NCI-H2227 (cell line): ENCODE data around the gene JAK3.
"Not testable (repeated sequence)": the region's sequence is repeated elsewhere in the genome, so short reads cannot be mapped to it uniquely, and the experiment has no call there.

Source experiments
- DNase-seq: peaks from one replicate; lab custom pipeline; 2025; ENCODE audit not compliant: unreplicated experiment; lab: John Stamatoyannopoulos, UW

JAK3 gene

DNA sequence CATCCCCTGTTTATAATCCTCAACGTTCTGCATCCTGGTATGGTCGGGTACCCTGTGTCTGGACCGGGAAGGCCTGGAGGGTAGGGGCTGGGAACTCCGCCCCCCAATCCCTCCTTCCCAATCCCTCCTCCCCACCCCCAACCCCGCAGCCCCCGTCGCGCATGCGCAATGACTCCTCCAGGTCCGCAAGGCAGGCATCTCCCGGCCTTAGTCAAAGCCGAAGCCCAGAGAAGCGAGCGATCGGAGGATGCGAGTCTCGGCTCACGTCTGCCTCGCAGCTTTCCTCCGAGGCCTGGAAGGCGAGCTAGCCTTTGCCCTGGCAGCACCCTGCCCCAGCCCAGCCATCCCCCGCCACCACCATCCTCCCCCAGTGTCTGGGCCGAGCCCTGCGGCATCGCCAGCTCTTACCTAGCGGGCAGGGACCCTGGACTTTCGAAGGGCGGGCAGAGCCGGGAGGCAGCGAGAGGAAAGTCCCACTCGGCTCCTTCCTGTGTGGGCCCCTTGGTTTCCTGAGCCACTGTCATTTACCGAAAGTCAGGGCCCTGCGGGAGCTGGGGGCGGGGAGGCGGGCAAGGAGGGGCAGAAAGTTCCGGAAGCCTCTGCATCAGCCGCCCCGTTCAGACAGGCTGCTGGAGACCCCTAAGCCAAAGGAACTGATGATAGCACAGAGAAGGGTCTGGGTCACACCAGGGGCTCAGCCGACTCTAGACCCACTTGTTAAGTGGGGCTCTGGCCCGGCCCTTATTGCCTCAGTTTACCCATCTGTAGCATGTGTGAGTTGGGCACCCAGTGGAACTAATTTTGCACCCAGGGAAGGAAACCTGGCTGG lies at the start of gene JAK3:
Gene JAK3 (minus strand): TSS at position 445 of the 829 bp plus-strand sequence. CDS start 3,565 bp downstream, outside the sequence.
- peak; percentile 85 for DNase-seq

DNA sequence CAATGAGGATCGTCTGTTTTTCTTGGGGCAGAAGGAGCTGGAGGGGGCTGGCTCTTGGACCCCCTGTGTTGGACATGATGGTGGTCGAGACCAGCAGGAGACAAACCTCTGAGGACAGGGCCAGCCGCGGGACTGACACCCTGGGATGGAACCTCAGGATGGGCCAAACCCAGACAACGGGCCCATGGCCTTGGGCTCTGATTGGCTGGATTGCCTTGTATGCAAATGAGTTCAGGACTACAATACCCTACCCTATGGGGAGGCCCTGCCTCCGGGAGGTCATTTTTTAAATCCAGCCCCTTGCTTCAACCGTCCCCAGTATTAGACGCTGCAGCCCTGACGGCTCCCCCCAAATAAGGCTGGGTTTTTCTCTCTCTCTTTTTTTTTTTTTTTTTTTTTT lies 46.0 kb upstream of the JAK3 start:
- no peak for DNase-seq

DNA sequence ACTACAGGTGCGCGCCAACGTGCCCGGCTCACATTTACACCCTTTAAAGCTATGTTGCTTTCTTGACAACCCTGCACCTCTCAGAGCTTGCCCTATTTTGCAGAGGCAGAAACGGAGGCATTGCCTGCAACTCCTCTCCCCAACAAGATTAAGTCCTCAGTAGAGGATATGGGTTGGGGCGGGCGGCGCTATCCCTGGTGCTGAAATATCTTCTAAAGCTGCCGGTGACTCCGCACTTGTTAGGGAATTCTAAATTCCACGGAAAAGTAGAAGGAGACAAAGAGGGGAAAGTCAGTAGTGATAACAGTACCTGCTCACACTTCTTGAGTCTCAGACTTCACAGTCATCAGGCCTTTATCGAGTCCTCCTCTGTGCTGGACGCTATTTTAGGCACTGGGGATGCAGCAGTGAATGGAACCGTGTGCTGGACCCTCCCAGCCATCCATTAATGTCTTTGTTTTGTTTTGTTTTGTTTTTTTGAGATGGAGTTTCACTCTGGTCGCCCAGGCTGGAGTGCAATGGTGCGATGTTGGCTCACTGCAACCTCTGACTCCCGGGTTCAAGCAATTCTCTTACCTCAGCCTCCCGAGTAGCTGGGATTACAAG lies 41.9 kb upstream of the JAK3 start:
- DNase-seq = no peak

DNA sequence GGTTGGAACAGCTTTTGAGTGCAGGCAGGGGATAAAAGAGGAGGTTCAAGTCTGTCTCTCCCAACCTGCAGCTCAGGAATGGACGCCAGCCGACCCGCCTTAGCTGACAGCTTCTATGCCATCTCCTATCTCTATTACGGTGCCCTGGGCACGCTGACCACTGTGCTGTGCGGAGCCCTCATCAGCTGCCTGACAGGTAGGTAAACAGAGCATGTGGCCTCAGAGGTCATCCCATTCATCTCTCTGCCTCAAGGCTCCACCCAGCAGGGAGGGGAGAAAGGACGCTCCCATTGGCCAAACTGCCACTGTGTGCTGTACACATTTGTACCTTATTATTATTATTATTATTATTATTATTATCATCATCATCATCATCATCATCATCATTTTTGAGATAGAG lies 40.5 kb upstream of the JAK3 start:
- DNase-seq = no peak

DNA sequence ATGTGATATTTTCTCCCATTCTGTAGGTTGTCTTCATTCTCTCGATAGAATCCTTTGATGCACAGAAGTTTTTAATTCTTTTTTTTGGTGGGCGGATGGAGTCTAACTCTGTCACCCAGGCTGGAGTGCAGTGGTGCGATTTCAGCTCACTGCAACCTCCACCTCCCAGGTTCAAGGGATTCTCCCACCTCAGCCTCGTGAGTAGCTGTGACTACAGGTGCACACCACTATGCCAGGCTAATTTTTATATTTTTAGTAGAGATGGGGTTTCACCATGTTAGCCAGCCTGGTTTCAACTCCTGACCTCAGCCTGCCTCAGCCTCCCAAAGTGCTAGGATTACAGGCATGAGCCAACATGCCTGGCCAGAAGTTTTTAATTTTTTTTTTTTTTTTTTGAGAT lies 39.4 kb upstream of the JAK3 start:
- DNase-seq = not testable (repeated sequence)

DNA sequence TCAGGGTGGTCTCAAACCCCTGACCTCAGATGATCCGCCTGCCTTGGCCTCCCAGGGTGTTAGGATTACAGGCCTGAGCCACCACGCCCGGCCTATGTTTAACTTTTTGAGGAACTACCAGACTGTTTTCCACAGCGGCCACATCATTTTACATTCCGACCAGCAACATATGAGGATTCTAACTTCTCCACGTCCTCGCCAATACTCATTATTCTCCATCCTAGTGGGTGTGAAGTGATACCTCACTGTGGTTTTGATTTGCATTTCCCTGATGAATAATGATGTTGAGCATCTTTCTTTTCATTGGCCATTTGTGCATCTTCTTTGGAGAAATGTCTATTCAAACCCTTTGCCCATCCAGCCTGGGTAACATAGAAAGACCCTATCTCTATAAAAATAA lies 38.7 kb upstream of the JAK3 start:
- no peak for DNase-seq

DNA sequence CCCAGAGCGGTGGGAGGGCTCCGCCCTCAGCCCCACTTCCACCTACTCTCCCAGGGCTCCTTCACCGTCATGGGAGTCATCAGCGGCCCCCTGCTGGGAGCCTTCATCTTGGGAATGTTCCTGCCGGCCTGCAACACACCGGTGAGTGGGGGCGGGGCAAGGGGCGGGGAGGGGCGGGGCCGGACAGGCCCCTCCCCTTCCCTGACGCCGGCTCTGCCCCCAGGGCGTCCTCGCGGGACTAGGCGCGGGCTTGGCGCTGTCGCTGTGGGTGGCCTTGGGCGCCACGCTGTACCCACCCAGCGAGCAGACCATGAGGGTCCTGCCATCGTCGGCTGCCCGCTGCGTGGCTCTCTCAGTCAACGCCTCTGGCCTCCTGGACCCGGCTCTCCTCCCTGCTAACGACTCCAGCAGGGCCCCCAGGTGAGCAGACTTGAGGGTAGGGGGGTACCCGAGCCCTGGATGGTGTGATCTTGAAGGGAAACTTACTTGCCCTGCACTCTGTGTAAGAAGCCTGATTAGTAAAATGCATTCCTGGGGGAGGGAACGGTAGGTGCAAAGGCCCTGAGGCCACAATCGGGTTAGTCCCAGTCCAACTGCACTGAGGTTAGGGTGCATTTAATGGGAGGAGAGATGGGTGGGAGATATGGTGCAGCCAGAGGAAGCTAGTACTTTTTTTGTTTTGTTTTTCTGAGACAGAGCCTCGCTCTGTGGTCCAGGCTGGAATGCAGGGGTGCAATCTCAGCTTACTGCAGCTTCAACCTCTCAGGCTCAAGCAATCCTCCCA lies 36.0 kb upstream of the JAK3 start:
- DNase-seq = no peak

DNA sequence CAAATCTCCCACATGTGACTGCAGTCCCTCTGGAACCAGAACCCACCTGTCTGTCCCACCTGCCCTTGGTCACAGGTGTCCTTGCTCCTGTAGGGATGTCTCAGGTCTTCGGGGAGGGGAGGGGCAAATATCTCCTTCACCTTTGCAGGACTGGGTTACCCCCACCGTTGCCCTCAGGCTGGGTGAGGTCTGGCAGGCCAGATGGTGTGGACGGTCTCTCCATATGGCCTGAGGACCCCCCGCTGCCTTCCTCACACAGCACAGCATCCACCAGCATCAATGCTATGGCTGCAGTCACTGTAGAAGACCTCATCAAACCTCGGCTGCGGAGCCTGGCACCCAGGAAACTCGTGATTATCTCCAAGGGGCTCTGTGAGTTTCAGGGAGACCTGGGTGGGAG lies 33.9 kb upstream of the JAK3 start:
- DNase-seq = no peak

DNA sequence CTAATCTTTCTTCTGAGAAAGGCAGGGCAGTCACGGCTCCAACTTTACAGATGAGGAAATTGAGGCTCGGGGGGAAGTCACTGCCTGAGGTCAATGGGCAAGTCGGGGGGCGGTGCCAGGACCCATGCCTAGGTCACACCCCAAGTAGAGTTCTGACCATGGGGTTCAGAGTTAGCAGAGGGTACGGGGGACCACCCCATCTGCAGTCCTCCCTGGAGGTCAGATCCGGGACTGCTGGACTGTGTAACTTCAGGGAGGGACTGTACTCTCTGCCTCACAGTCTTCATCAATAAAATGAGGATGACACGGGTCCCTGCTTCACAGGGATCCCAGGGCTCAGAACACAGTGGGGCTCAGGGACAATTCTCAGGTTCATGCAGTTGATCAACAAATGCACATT lies 31.7 kb upstream of the JAK3 start:
- no peak for DNase-seq

DNA sequence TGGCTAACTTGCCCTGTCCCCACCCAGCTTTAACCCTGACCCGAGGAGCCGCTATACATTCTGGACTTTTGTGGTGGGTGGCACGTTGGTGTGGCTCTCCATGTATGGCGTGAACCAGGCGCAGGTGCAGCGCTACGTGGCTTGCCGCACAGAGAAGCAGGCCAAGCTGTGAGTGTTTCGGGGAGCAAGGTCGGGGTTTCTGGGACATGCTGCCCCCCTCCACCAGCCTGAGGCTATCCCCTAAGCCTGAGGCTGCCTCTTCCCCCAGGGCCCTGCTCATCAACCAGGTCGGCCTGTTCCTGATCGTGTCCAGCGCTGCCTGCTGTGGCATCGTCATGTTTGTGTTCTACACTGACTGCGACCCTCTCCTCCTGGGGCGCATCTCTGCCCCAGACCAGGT lies 29.9 kb upstream of the JAK3 start:
- no peak for DNase-seq

DNA sequence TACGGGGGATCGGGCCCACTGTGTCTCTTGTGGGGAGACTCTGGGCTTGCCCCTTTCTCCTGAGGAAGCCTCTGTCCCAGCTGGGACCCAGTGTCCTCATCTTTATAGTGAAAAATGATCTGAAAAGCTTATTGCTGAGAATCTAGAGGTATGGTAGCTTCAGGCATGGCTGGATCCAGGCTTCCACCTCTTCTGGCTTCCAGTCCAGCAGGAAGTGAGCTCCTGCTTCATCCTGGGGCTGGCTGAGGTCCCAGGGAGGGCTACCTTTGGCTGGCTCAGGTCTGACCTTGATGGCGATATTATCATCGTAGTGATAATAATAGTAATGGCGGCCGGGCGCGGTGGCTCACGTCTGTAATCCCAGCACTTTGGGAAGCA lies 27.0 kb upstream of the JAK3 start:
- no peak for DNase-seq

DNA sequence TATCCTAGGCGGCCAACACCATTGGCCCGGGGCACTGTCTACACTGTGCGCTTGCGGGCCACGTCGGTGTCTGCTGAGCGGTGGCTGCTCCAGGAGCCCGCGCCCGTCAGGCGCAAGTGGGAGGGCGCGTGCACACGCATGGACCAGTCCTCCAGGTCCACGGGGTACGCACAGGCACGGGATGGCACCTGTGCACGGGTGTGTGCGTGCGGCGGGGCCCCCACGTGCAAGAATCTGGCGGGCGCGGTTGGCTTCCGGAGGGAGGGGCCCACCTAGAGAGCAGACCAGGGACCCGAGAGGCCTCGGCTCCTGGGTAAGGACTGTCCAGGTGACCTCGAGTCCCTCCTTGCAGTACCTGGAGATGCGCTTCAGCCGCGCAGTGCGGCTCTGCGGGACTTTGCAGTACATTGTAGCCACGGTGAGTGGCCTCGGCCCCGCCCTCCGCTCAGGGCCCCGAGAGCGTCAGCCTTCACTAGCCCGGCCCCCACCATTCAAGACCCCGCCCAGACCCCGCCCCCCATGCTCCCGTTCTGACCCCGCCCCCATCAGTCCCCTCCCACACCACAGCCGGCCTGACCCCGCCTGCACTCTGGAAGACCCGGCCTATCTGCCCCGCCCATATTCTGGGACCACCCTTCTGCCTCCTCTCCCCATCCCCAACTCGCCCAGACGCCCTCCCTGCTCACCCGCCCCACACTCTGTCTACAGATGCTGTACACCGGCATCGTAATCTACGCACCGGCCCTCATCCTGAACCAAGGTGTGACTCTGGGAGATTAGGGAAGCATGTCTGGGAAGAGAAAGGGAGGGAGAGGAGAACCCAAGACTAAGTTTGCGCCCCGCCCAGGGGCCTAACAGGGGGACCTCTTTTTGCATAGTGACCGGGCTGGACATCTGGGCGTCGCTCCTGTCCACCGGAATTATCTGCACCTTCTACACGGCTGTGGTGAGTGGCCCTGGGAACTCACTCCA lies 26.3 kb upstream of the JAK3 start:
- peak; percentile 71 for DNase-seq

DNA sequence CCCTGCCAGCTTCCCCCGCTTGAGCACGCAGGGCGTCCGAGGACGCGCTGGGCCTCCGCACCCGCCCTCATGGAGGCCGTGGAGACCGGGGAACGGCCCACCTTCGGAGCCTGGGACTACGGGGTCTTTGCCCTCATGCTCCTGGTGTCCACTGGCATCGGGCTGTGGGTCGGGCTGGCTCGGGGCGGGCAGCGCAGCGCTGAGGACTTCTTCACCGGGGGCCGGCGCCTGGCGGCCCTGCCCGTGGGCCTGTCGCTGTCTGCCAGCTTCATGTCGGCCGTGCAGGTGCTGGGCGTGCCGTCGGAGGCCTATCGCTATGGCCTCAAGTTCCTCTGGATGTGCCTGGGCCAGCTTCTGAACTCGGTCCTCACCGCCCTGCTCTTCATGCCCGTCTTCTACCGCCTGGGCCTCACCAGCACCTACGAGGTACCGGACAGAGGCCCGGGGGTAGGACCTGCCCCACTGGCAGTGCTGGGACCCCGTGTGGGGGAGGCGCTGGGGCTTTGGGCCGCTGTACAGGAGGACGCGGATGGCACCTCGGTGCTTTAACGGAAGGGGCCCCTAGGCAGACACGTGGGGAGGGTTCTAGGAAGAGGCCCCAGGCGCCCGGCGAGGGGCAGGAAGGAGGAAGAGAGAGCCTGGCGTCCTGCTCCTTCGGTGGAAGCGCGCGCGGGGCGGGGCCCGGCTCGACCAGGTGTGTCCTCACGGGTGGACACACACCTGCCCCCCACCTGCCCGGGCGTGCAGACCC lies 24.6 kb upstream of the JAK3 start:
- no peak for DNase-seq

DNA sequence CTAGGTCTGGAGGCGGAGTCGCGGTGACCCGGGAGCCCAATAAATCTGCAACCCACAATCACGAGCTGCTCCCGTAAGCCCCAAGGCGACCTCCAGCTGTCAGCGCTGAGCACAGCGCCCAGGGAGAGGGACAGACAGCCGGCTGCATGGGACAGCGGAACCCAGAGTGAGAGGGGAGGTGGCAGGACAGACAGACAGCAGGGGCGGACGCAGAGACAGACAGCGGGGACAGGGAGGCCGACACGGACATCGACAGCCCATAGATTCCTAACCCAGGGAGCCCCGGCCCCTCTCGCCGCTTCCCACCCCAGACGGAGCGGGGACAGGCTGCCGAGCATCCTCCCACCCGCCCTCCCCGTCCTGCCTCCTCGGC lies 24.1 kb upstream of the JAK3 start, which contains the start of gene SLC5A5:
Gene SLC5A5 (plus strand): TSS at position 68 of the 373 bp plus-strand sequence. CDS start 375 bp downstream, outside the sequence.
- no peak for DNase-seq

DNA sequence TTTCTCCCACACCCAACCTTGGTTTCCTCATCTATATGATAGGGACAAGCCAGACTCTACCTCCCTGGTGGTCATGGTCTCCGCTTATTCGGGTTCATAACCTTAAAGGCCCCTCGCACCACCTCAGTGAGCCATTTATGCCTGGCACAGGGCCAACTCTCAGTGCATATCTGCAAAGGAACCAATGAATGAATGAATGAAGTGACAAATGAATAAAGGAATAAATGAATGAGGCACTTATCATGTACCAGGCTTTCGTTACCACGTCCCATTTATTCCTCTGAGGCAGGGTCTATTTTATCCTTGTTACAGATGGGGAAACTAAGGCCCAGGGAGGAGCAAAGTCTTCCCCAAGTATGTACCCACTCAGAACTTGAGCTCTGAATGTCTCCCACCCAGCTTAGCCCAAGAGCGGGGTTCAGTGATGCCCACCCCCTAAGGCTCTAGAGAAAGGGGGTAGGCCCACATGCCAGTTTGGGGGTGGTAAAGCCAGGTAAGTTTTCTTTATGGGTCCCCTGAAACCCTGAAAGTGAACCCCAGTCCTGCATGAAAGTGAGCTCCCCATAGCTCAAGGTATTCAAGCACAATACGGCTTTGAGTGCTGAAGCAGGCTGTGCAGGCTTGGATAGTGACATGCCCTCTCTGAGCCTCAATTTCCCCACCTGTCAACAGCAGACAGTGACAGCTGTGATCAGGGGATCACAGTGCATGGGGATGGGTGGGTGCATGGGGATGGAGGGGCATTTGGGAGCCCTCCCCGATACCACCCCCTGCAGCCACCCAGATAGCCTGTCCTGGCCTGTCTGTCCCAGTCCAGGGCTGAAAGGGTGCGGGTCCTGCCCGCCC lies 23.5 kb upstream of the JAK3 start:
- no peak for DNase-seq

DNA sequence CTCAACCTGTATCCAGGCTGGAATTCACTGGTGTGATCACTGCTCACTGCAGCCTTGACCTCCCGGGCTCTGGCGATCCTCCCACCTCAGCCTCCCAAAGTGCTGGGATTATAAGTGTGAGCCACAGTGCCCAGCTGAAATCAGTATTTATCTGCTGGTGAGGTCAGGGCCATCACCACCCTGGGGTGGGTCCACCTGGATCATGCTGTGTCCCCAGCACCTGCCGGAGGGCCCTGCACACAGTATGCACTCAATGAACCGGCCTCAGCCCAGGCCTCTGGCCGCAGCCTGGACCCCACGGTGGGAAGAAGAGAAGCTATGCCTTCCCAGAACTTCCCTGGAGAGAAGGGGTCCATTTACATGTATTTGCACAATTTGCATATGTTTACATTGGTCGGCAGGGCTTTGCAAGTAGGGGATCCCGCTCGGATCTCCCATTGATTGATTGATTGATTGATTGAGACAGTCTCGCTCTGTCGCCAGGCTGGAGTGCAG lies 21.4 kb upstream of the JAK3 start:
- DNase-seq = no peak

DNA sequence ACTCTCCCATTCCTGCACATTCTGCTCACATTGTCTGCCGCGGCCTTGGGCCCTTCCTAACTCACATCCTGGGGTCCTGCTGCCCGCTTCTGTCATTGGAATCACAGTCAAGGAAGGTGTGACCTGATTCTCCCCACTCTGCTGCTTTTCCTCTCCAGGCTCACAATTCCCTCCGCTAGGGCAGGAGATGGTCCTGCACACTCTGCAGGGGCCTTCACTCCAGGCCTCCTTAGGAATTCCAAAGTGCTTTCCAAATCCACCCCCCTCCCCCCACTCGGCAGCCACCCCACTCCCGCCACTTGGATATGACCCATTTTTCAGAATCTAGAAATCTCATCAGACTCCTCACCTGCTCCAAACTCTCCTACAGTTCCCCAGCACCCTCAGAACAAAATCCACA lies 20.9 kb upstream of the JAK3 start:
- DNase-seq = no peak

DNA sequence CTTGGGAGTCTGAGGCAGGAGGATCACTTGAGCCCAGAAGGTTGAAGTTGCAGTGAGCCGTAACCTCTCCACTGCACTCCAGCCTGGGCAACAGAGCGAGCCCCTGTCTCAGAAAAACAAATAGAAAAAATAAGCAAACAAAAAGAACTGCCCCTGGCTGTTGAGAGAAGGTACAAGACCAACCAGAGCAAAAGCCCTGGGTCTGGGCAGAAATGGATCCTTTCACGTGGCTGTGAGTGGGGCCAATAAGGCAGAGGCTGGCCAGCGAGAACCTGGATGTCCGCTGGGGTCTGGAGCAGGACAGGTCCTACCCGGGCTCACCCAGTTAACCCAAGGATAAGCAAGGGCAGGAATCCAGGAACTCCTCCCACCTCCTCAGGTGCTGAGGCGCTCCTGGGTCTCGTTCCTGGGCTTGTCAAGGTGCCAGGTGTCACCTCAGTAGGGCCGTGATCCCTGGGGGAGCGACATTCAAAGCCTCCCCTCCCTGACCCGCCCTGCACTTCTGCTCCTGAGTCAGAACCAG lies 19.2 kb upstream of the JAK3 start:
- DNase-seq = no peak
